A673 (cell line): ENCODE results near the gene TENM3. TPM values are rescaled to one million over a fixed set of nuclear protein-coding genes. Genes with fewer than 3 reads are reported as not detected.

ENCODE experiments used
- BruUV-seq: library from RNA; stranded (reverse); fragments of 400-500 nt; replicated peaks from 2 replicates; lab custom pipeline; 2021; lab: Mats Ljungman, UMichigan
- CTCF ChIA-PET: fragments of 300-600 bp; sonication (Branson Sonifier 250); formaldehyde crosslinking; loops from one replicate; lab custom pipeline; 2022; ENCODE audit warnings: antibody characterized with exemption; lab: Charles Lee
- POLR2A ChIA-PET: fragments of 300-600 bp; sonication (Branson Sonifier 250); formaldehyde crosslinking; loops from one replicate; lab custom pipeline; 2022; ENCODE audit warnings: antibody characterized with exemption; ENCODE audit not compliant: low non-redundant PET; lab: Charles Lee
- DNase-seq: peaks from one replicate; pipeline ENCODE4 v3.0.0-alpha.2; 2015; ENCODE audit warnings: low spot score
- H3K27ac ChIP-seq: fragments of 200-600 bp; sonication (generic); 2 replicates; pipeline ENCODE4 v1.5.1; 2016; ENCODE audit warnings: mixed run types, low read depth, mild to moderate bottlenecking, mixed read lengths, antibody characterized with exemption, low read length; ENCODE audit not compliant: poor library complexity, severe bottlenecking
- H3K27me3 ChIP-seq: fragments of 200-600 bp; sonication (generic); replicated peaks from 2 replicates; pipeline ENCODE4 v1.6.1; 2017; ENCODE audit warnings: mixed run types, low read depth, mild to moderate bottlenecking, mixed read lengths, antibody characterized with exemption, low read length; ENCODE audit not compliant: insufficient read depth, poor library complexity
- H3K36me3 ChIP-seq: fragments of 200-600 bp; sonication (generic); 2 replicates; pipeline ENCODE4 v1.6.1; 2016; ENCODE audit warnings: mixed run types, mild to moderate bottlenecking, mixed read lengths, antibody characterized with exemption, low read length; ENCODE audit not compliant: insufficient read depth, poor library complexity, severe bottlenecking
- H3K4me1 ChIP-seq: fragments of 200-600 bp; sonication (generic); 2 replicates; pipeline ENCODE4 v1.6.1; 2017; ENCODE audit warnings: mixed run types, mild to moderate bottlenecking, mixed read lengths, antibody characterized with exemption, low read length; ENCODE audit not compliant: insufficient read depth, poor library complexity, severe bottlenecking
- H3K4me3 ChIP-seq: fragments of 200-600 bp; sonication (generic); 2 replicates; pipeline ENCODE4 v1.5.1; 2016; ENCODE audit warnings: low read depth, mixed run types, mild to moderate bottlenecking, mixed read lengths, low read length; ENCODE audit not compliant: poor library complexity, severe bottlenecking
- H3K9me3 ChIP-seq: fragments of 200-600 bp; sonication (generic); 2 replicates; pipeline ENCODE4 v1.6.1; 2016; ENCODE audit warnings: mixed run types, low read depth, mild to moderate bottlenecking, mixed read lengths, antibody characterized with exemption, low read length; ENCODE audit not compliant: poor library complexity, severe bottlenecking
- CTCF ChIP-seq: fragments of 300-800, 200-600 bp; sonication (generic); conservative IDR thresholded peaks from 2 replicates; pipeline ENCODE4 v1.5.1; 2017; ENCODE audit warnings: low read depth, mild to moderate bottlenecking, antibody characterized with exemption, low read length, moderate library complexity, mixed read lengths
- EZH2 ChIP-seq: fragments of 200-600 bp; sonication (generic); IDR thresholded peaks from 2 replicates; pipeline ENCODE4 v1.6.1; 2017; ENCODE audit warnings: borderline replicate concordance, low read depth, mild to moderate bottlenecking, mixed read lengths, antibody characterized with exemption, low read length; ENCODE audit not compliant: poor library complexity, severe bottlenecking
- intact Hi-C: fragments of 100-400 bp; cut with micrococcal nuclease; formaldehyde crosslinking; loops from one replicate; pipeline ENCODE4 v1.10.0; 2022; ENCODE audit not compliant: unreplicated experiment
- total RNA-seq: library from RNA; stranded (reverse); gene quantifications from 2 replicates; pipeline ENCODE4 v1.2.3, GENCODE V29; 2021

Gene TENM3
- total RNA-seq, 1 experiment from 2014 or later: 26.4 TPM

GRCh38 chr4:182483685-182484084 is 240.5 kb downstream of the TENM3 start:
- CTCF ChIA-PET: no interaction called here
- Histone ChIP-seq H3K4me3 (no peak overlapping the region), H3K27me3 (no peaks in the 10 kb centered on the region), H3K4me1 (no peaks in the 10 kb centered on the region), H3K27ac (no peak overlapping the region), H3K36me3 (no peaks in the 10 kb centered on the region), H3K9me3 (no peaks in the 10 kb centered on the region)
- TF ChIP-seq EZH2 (no peak), CTCF (no peak)
- POLR2A ChIA-PET: no interaction called here
- no TSS peak for BruUV-seq
- DNase-seq: no peak
- intact Hi-C loops: no loop called here

- ChIA-PET CTCF (no interaction called here), POLR2A (no interaction called here)
- intact Hi-C loops: no loop called here
- Histone ChIP-seq H3K27ac (no peak overlapping the region), H3K9me3 (no peaks in the 10 kb centered on the region), H3K36me3 (no peaks in the 10 kb centered on the region), H3K27me3 (no peaks in the 10 kb centered on the region), H3K4me1 (no peaks in the 10 kb centered on the region), H3K4me3 (no peak overlapping the region)
- no peak for TF ChIP-seq CTCF
- TF ChIP-seq EZH2: no peak
- no TSS peak for BruUV-seq
- peak; percentile 3 for DNase-seq
Measured at GRCh38 chr4:182486881-182487280, 243.7 kb downstream of the TENM3 start.

GRCh38 chr4:182488896-182489295 is 245.7 kb downstream of the TENM3 start:
- no peak overlapping the region for H3K4me3 ChIP-seq
- intact Hi-C loops: no loop called here
- ChIA-PET CTCF (no interaction called here), POLR2A (no interaction called here)
- no peak overlapping the region for H3K27ac ChIP-seq
- no peaks in the 10 kb centered on the region for H3K36me3 ChIP-seq
- no peaks in the 10 kb centered on the region for H3K4me1 ChIP-seq
- H3K27me3 ChIP-seq: no peaks in the 10 kb centered on the region
- no TSS peak for BruUV-seq
- TF ChIP-seq CTCF (no peak), EZH2 (no peak)
- no peak for DNase-seq
- H3K9me3 ChIP-seq: no peaks in the 10 kb centered on the region
